ENCODE measurements around the gene DEFB129.
"Not testable (repeated sequence)": the region's sequence is repeated elsewhere in the genome, so short reads cannot be mapped to it uniquely, and the experiment has no call there.

DEFB129 gene

DNA sequence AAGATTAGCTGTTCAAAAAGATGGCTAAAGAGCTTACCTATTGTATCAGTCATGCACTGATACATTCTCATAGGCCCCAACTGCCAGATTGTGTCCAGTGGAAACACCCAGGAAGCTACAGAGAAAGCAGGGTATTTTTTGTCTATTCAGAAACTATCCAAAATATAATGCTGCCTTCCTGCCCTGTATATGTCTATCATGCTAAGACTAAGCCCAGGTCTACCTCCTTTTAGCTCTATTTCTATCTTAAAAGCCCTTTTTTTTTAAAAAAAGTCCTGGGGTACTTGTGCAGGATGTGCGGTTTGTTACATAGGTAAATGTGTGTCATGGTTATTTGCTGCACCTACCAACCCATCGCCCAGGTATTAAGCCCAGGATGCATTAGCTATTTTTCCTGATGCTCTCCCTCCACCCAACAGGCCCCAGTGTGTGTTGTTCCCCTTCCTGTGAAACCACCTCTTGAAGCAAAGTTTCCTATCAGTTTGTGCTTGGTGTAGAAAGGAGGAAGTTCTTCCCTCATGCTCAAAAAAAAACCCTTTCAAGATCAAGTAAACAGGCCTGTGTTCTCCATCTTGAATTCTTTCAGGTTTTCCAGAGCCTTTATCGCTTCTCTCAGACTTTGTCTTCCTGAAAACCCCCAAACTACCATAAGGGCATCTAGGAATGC is 514 bp downstream of the DEFB129 start:
- TF ChIP-seq, protein P1, sequence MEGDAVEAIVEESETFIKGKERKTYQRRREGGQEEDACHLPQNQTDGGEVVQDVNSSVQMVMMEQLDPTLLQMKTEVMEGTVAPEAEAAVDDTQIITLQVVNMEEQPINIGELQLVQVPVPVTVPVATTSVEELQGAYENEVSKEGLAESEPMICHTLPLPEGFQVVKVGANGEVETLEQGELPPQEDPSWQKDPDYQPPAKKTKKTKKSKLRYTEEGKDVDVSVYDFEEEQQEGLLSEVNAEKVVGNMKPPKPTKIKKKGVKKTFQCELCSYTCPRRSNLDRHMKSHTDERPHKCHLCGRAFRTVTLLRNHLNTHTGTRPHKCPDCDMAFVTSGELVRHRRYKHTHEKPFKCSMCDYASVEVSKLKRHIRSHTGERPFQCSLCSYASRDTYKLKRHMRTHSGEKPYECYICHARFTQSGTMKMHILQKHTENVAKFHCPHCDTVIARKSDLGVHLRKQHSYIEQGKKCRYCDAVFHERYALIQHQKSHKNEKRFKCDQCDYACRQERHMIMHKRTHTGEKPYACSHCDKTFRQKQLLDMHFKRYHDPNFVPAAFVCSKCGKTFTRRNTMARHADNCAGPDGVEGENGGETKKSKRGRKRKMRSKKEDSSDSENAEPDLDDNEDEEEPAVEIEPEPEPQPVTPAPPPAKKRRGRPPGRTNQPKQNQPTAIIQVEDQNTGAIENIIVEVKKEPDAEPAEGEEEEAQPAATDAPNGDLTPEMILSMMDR (IDR thresholded peaks at IDR 0.05): no peak
- no peak for TF ChIP-seq ZFX (IDR thresholded peaks at IDR 0.05; ENCODE audit: borderline replicate concordance)

DNA sequence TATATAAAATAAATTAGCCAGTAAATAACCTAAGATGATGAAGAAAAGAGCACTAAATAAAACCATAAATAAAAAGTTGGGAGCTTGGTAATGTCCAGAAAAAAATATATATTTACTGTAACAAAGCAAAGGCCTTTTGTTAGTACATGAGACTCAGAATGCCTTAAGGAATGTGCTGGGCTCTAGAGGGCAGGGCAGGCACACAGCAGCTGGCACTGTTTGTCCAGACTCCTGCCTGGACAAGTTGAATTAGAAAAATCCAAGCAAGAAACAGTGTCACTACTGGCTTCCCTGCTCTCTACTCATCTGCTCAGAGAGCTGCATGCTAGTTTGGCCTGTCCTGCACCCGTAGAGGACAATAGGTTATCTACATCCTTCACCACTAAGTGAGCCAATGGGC is 8.8 kb downstream of the DEFB129 start:
- no peak overlapping the region for H3K27ac ChIP-seq
- TF ChIP-seq, protein P1 (IDR thresholded peaks at IDR 0.05): peak; percentile 42
- no peak for TF ChIP-seq ZFX (IDR thresholded peaks at IDR 0.05; ENCODE audit: borderline replicate concordance)

More for the DNA sequence above, 514 bp downstream of the DEFB129 start:
- H3K27ac ChIP-seq: no peak overlapping the region

DNA sequence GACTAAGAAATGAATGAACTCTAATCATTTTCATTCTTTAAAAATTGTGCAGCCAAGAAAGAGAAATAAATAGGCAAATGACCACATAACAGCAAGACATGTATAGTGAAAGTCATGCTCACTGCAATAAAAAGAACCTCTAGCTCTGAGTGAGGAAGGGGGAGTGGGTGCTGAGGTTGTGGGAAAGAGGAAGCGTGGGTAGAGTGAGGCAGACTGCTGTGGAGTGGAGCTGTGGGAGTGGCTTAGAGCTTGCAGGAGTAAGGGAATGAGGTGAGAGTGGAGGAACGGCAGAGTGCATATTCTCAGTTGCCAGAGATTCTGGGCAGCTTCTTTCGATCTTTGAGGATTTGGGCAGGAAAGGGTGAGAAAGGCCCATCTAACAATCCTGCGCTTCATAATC is 10.4 kb downstream of the DEFB129 start:
- no peak overlapping the region for H3K27ac ChIP-seq
- no peak for TF ChIP-seq ZFX (IDR thresholded peaks at IDR 0.05; ENCODE audit: borderline replicate concordance)
- TF ChIP-seq, protein P1 (IDR thresholded peaks at IDR 0.05): no peak

DNA sequence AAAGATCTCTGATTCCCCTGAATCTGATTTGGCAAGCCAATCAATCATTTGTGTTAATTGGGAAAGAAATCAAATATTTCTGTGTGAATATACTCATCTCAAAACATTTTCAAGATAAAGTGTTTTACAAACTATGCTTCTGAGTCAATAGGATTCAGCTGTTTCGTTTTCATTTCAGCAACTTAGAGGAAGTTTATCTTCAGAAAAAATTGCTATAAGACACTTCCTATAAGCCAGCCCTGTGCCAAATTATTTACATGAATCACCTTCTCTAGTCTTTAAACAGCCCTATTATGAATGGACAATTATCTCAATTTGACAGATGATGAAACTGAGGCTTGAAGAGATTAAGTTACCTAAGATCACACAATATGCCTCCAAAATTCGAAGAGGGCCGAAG is 10.9 kb downstream of the DEFB129 start:
- no peak overlapping the region for H3K27ac ChIP-seq
- TF ChIP-seq, protein P1 (IDR thresholded peaks at IDR 0.05): no peak
- no peak for TF ChIP-seq ZFX (IDR thresholded peaks at IDR 0.05; ENCODE audit: borderline replicate concordance)

DNA sequence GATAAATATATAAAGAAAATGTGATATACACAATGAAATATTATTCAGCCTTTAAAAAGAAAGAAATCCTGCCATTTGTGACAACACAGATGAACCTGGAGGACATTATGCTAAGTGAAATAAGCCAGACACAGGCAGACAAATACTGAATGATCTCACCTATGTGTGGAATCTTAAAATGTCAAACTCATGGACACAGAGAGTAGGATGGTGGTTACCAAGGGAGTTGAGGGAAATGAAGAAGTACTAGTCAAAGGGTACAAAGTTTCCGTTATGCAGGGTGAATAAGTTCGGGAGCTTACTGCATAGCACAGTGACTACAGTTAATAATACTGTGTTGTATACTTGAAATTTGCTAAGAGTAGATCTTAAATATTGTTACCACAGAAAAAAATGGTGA is 15.8 kb downstream of the DEFB129 start:
- no peak overlapping the region for H3K27ac ChIP-seq
- TF ChIP-seq ZFX (IDR thresholded peaks at IDR 0.05; ENCODE audit: borderline replicate concordance): no peak
- TF ChIP-seq, protein P1 (IDR thresholded peaks at IDR 0.05): no peak

DNA sequence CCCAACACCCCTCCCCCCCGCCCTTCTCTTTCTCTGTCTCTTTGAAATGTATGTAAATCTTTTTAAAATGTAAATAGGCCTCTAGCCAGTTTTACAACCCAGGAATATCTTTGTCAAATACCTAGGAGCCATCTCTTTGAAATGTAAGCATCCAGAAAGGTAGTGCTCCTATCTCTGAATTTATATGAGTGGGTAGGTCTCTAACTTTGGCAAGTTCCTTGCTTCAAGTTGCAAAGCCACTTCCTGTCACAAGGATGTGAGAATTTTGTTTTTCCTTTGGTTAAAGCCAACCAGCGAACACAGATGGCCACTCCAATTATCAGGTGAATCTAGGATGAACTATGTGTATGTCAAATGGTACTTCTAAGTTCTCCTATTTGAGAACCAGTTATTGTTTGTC is 24.3 kb downstream of the DEFB129 start:
- no peak overlapping the region for H3K27ac ChIP-seq
- TF ChIP-seq, protein P1 (IDR thresholded peaks at IDR 0.05): no peak
- TF ChIP-seq ZFX (IDR thresholded peaks at IDR 0.05; ENCODE audit: borderline replicate concordance): no peak

DNA sequence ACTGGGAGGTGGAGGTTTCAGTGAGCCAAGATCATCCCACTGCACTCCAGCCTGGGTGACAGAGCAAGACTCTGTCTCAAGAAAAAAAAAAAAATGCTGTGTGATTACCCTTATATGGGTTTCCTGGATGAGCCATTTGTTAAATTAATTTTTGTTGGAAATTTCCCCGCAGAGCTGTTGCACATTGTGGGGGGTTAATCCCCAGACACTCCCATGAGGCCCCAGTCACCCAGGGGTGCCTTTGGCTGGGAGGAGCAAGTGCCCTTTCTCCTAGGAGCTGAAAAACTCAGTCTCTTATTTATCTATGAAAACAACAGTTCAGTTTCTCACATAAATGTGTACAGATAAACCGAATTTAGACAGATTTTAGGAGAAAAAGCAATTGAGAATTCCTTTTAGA is 25.7 kb downstream of the DEFB129 start:
- no peak overlapping the region for H3K27ac ChIP-seq
- no peak for TF ChIP-seq ZFX (IDR thresholded peaks at IDR 0.05; ENCODE audit: borderline replicate concordance)

DNA sequence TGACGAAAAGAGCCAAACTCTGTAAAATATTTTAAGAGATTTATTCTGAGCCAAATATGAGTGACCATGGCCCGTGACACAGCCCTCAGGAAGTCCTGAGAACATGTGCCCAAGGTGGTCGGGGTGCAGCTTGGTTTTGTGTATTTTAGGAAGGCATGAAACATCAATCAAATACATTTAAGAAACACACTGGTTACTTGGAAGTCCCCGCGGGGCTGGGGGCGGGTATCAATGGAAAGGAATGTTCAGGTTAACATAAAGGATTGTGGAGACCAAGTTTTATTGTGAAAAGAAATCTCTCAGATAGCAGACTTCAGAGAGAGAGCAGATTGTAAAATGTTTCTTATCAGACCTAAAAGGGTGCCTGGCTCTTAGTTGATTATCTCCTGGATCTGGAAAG is 26.4 kb downstream of the DEFB129 start:
- not testable (repeated sequence) for H3K27ac ChIP-seq
